ENCODE data around the gene C17orf58.

DNA sequence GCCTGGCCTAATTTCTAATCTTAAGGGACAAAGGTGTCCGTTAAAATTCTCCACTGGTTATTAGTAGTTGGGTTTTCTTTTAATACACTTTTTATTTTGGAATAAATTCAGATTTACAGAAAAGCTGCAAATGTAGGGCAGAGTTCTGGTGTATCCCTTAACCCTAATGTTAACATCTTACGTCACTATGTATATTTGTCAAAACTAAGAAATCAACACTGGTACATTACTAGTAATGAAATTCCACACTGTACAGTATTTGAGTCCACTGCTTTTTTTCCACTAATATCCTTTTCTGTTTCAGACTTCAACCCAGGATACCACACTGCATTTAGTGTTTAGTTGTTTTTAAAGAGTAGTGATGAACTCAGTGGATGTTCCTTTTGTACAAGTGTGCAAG, 20.6 kb upstream of the C17orf58 start:
- TF ChIP-seq, protein P1, sequence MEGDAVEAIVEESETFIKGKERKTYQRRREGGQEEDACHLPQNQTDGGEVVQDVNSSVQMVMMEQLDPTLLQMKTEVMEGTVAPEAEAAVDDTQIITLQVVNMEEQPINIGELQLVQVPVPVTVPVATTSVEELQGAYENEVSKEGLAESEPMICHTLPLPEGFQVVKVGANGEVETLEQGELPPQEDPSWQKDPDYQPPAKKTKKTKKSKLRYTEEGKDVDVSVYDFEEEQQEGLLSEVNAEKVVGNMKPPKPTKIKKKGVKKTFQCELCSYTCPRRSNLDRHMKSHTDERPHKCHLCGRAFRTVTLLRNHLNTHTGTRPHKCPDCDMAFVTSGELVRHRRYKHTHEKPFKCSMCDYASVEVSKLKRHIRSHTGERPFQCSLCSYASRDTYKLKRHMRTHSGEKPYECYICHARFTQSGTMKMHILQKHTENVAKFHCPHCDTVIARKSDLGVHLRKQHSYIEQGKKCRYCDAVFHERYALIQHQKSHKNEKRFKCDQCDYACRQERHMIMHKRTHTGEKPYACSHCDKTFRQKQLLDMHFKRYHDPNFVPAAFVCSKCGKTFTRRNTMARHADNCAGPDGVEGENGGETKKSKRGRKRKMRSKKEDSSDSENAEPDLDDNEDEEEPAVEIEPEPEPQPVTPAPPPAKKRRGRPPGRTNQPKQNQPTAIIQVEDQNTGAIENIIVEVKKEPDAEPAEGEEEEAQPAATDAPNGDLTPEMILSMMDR (IDR thresholded peaks at IDR 0.05): no peak
- TF ChIP-seq POLR2A (IDR thresholded peaks at IDR 0.05): no peak
